H1 (cell line): ENCODE measurements around the gene RUSF1. TPM values are rescaled to one million over a fixed set of nuclear protein-coding genes. Genes with fewer than 3 reads are reported as not detected.

Source experiments
- BACH1 ChIP-seq: IDR thresholded peaks from 2 replicates; pipeline ENCODE4 v1.6.1; 2012; ENCODE audit warnings: low read length, improper control_type of control experiment
- CEBPB ChIP-seq: IDR thresholded peaks from 2 replicates; pipeline ENCODE4 v1.6.1; 2012; ENCODE audit warnings: low read depth, low read length
- CHD1 ChIP-seq: IDR thresholded peaks from 2 replicates; pipeline ENCODE4 v1.6.1; 2012; ENCODE audit warnings: low read depth, low read length, improper control_type of control experiment
- SRF ChIP-seq: IDR thresholded peaks from 2 replicates; pipeline ENCODE4 v1.6.1; 2011; ENCODE audit warnings: mild to moderate bottlenecking, low read depth, low read length, moderate library complexity
- polyA plus RNA-seq, 7 experiments: library from polyadenylated mRNA; depleted of rRNA in 3 of 7; stranded (reverse) in 5 of 7; unstranded in 2 of 7; fragments of >200 nt in 5 of 7; fragments of 200-250 nt in 2 of 7; gene quantifications; 1 replicate in 5 of 7; 2 replicates in 1 of 7; 4 replicates in 1 of 7; pipeline versions ENCODE4 v1.2.1 to v1.2.3, GENCODE V29; 2011 to 2013; ENCODE audit warnings: missing spikeins in 2 of 7, mixed read lengths in 2 of 7
- total RNA-seq: library from RNA; stranded (reverse); fragmentation: NEBNext Ultra II Directional; extraction: Animal tissue kit (Norgen Biotek cat#: 25700); gene quantifications from 2 replicates; pipeline ENCODE4 v1.2.1, GENCODE V29; 2021

Gene RUSF1
- total and polyA plus RNA-seq, 2 of the 8 experiments (the other 6 are each of a cell fraction or from before 2014, with no cell fraction given), result 22.5 to 33.7 TPM

DNA sequence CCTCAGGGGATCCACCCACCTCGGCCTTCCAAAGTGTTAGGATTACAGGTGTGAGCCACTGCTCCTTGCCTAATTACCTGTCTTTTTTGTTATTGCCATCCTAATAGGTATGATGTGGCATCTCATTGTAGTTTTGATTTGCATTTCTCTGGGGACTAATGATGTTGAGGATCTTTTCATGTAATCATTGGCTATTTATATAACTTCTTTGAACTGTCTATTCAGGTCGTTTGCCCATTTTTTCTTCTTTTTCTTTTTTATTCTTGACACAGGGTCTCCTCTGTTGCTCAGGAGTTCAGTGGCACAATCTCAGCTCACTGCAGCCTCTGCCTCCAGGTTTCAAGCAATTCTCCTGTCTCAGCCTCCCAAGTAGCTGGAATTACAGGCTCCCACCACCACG is 37.6 kb downstream of the RUSF1 start (continued):
- no peak for TF ChIP-seq BACH1
- no peak for TF ChIP-seq CEBPB
- TF ChIP-seq CHD1, result no peak
- no peak for TF ChIP-seq SRF
